HG03280 (cell line): ENCODE results near the gene USP47.

Experiments used
- ATAC-seq: cut with Tn5 transposase; IDR thresholded peaks from one replicate; pipeline ENCODE4 v1.9.1; 2021; ENCODE audit warnings: mild to moderate bottlenecking, moderate library complexity; ENCODE audit not compliant: unreplicated experiment

Gene USP47, protein sequence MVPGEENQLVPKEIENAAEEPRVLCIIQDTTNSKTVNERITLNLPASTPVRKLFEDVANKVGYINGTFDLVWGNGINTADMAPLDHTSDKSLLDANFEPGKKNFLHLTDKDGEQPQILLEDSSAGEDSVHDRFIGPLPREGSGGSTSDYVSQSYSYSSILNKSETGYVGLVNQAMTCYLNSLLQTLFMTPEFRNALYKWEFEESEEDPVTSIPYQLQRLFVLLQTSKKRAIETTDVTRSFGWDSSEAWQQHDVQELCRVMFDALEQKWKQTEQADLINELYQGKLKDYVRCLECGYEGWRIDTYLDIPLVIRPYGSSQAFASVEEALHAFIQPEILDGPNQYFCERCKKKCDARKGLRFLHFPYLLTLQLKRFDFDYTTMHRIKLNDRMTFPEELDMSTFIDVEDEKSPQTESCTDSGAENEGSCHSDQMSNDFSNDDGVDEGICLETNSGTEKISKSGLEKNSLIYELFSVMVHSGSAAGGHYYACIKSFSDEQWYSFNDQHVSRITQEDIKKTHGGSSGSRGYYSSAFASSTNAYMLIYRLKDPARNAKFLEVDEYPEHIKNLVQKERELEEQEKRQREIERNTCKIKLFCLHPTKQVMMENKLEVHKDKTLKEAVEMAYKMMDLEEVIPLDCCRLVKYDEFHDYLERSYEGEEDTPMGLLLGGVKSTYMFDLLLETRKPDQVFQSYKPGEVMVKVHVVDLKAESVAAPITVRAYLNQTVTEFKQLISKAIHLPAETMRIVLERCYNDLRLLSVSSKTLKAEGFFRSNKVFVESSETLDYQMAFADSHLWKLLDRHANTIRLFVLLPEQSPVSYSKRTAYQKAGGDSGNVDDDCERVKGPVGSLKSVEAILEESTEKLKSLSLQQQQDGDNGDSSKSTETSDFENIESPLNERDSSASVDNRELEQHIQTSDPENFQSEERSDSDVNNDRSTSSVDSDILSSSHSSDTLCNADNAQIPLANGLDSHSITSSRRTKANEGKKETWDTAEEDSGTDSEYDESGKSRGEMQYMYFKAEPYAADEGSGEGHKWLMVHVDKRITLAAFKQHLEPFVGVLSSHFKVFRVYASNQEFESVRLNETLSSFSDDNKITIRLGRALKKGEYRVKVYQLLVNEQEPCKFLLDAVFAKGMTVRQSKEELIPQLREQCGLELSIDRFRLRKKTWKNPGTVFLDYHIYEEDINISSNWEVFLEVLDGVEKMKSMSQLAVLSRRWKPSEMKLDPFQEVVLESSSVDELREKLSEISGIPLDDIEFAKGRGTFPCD (N-terminal part only)

DNA sequence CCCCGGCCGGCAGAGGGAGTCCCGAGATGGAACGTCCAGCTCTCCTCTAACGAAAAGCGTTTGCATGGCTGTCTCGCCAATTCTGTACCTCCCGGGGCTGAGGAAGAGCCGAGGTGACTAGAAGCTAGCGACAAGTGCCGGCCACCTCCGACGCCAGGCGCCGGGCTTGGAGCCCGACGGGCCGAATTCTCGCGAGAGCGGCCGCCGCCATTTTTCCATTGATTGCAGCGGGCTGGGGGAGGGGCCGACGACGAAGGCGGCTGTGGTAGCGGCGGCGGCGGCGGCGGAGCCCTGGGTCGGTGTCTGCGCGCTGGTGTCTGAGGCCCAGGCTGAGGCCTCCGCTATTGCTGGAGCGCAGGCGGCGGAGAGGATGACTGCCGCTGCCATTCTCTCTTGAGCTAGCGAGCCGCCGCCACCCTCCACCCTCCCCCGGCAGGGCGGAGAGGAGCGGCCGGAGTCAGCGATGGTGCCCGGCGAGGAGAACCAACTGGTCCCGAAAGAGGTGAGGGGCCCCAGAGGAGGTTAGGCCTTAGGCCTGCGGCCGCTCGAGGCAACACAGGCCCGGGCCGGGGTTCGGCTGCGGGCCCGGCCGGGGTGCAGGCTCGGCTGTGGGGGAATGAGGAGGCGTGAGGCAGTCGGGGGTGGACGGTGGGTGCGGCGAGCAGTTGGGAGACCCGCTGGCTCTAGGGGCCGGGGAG lies at the start of gene USP47:
TSS of gene USP47 (plus strand) at position 250 of the 698 bp plus-strand sequence. CDS start at position 464, 214 bp downstream.
- peak; percentile 76 for ATAC-seq

DNA sequence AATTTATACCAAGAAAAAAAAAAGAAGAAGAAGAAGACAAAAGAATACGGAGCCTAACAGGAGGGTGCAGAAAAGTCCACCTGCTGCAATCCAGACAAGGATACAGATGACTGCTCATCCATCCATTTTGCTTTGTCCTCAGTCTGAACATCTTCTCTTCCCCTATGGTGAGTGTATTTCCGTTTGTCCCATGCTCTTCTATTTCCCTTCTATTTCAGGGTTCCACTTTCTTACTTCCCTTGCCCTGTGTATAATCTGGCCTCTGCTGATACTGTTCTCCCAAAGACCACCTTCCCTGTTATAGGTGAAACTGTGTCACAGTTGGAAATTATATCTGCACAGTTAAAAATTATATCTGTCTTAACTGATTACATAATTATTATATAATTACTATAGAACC lies 48.7 kb upstream of the USP47 start:
- no peak for ATAC-seq

DNA sequence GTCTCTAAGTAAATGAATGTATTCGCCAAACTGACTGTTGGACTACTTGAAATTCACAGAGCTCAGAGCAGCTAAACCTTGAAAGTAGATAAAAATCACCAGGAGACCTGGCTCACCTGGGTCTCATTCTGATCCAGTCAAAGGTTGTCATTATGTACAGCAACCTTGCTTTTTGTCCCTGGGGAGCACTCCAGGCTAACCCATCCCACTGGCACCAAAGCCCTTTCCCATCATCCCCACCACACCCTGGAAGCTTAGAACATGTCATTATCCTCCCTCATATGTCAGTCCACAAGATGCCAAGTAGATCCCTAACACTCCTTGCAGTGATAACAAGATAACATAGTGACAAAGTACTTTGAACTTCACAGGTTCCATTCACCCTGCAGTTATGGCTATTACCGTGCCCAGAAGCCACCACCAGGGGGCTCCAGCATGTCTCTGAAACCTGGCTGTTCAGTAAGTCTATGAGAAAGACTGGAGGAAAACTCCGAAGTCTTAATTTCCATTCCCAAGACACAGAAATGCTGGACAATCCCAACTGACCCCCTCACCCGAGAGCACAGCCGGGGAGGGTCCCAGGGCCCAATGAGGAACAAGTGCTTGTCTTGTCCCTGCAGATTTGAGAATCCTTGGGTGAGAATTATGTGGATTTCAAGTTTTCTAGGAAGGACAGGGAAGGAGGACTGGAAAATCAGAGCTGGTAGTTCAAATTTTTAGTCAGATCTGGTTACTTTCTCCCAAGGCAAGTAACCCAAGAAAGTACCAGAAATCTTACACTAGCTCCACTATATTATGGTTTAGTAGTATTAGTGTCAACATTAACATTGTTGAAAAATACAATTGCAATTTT lies 43.0 kb upstream of the USP47 start:
- ATAC-seq = no peak

DNA sequence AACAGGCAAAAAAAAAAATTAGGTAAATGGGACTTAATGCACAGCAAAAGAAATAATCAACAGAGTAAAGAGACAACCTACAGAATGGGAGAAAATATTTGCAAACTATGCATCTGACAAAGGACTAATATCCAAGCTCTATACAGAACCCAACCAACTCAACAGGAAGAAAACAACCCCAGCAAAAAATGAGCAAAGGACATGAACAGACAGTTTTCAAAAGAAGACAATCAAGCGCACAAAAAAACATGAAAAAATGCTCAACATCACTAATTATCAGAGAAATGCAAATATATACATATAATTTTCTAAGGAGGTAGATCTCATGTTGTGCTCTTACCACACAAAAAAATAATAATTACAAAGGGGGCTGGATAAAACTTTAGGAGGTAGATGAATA lies 36.5 kb upstream of the USP47 start:
- no peak for ATAC-seq

GRCh38 chr11:11806074-11806473 lies 35.7 kb upstream of the USP47 start:
- no peak for ATAC-seq

DNA sequence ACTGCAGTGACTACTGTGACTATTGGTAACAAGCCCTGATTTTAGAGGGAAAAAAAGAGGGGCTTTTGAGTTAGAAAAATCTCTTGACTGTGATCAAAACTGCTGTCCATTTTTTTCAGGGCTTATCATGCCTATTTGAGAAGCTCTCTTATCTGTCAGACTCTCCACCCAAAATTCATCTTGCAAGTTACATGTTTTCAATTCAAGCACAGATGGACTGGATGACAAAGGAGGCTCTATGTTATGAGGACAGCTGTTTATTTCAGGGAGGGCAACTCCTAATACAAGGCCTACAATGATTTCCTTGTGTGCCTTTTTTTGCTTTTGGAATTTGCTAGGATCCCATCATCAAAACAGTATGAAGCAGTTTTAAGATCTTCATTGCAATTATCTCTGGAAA lies 35.2 kb upstream of the USP47 start:
- no peak for ATAC-seq

GRCh38 chr11:11807811-11808782 lies 33.7 kb upstream of the USP47 start:
- no peak for ATAC-seq

DNA sequence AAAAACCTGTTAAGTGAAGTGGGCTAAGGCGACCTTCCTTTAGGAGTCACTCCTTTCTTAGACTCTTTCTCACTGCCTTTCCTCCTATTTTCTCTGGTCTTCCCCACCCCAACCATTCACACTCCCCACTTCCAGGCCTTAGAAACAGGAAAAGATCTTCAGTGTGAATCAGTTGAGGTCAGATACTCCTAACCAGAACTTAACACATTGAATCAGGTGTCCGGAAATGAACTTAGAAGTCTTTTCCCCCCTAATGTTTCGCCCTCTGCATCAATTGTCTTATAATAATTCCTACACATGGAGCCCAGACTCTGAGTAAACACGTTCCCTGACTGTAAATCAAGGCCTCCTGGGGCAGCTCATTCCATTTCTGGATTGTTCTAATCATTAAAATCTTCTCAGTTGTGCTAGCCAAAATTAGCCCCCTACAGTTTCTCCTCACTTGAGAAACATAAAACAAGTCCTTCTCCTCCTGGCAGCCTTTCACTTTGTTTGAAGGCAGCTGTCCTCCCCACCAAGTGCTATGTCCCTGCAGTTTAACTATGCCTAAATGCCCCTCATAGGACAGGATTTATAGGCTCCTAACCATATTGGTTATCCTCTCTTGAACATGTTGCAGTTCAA lies 32.7 kb upstream of the USP47 start:
- ATAC-seq = no peak

GRCh38 chr11:11810764-11811726 lies 30.7 kb upstream of the USP47 start:
- ATAC-seq = no peak

- ATAC-seq = no peak
These were observed 28.3 kb upstream of the USP47 start for GRCh38 chr11:11813288-11813962.

DNA sequence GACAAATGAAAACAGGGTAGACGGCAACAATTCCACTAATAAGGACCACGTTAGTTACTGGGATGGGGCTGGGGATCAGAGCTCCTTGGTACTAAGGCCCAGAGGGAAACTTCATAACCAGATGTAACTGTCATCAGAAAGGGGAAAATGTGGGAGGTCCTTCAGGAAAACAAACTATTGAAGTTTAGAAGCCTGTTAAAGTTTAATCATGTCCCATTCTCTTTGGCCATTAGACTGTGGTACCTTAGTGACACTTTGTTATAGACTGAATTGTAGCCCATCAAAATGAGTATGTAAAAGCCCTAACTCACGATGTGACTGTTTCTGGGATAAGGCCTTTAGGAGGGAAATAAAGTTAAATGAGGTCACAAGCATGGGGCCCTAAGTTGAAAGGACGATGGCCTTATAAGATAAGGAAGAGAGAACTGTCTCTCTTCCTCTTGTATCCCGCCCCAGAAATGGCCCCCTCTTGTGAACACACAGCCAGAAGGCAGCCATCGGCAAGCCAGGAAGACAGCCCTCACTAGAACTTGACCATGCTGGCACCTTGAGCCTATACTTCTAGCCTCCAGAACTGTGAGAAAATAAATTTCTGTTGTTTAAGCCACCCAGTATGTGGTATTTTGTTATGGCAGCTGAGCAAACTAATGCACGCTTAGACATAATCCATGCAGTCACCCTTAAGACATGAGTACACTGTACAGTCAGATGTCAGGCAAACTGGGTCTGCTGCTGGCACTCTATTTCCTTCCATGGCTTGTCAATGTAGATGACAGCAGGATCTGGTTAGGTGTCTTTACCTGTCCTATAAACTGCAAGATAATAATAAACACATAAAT lies 26.9 kb upstream of the USP47 start:
- ATAC-seq = no peak

- no peak for ATAC-seq
These were observed 25.1 kb upstream of the USP47 start for GRCh38 chr11:11816511-11817314.

GRCh38 chr11:11817957-11818356 lies 23.8 kb upstream of the USP47 start:
- no peak for ATAC-seq

DNA sequence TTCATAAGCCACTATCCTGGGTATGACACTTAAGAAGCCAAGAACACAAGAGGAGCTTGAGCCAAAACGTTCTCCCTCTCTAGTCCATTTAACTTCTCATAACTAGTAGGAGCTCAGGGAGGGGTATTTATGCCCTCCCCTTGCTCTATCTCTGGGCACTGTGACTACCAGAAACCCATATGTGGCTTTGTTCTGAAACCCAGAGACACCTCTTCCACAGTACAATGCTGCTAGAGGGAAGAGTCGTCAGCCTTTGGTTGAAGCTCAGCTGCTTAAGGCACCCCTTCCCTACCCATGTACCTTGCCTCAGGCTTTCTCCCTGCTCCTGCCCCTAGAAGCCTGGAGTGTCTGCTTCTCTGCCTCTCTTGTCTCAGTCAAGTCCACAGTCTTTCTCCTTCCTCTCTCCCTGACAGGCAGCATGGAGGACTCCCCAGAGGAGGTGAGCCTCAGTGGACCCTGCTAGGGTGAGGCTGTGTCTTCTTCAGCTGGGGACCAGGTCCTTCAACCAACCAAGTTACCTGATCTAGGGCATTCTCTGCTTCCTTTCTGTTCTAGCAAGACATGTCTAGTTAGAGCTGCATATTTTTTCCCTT lies 23.1 kb upstream of the USP47 start:
- ATAC-seq = no peak
